Measurements from ENCODE around the gene PCDH17. TPM values are rescaled to one million over a fixed set of nuclear protein-coding genes. Genes with fewer than 3 reads are reported as not detected.

PCDH17 gene
- total and polyA plus RNA-seq, 2 experiments from 2014 or later = 3.2 to 10.3 TPM

- 9% methylated on average over 3 of the region's 3 CpGs for WGBS (ENCODE audit: low lambda C conversion rate, missing lambda C conversion rate)
- TF ChIP-seq EZH2 (IDR thresholded peaks at IDR 0.05; ENCODE audit: borderline replicate concordance) (no peak), CTCF (IDR thresholded peaks at IDR 0.05; ENCODE audit: poor library complexity) (peak; percentile 71)
- peaks cover 9% of the 10 kb centered on the region for H3K27me3 ChIP-seq
Measured at GRCh38 chr13:57627663-57628062, 3.9 kb upstream of the PCDH17 start.

GRCh38 chr13:57629391-57629804 lies 2.1 kb upstream of the PCDH17 start:
- peaks cover 26% of the 10 kb centered on the region for H3K27me3 ChIP-seq

More at GRCh38 chr13:57627663-57628062, 3.9 kb upstream of the PCDH17 start:
- H3K4me2 ChIP-seq = no peak overlapping the region
- H3K9me3 ChIP-seq (ENCODE audit: low read depth) = no peaks in the 10 kb centered on the region
- no peaks in the 10 kb centered on the region for H3K36me3 ChIP-seq (replicated peaks; ENCODE audit: insufficient read depth, low read depth)
- no peak overlapping the region for H3K4me3 ChIP-seq
- no peaks in the 10 kb centered on the region for H4K20me1 ChIP-seq (ENCODE audit: insufficient read depth, poor library complexity, severe bottlenecking)
- no peaks in the 10 kb centered on the region for H3K9me2 ChIP-seq (replicated peaks; ENCODE audit: insufficient read depth)
- peak; percentile 55 for DNase-seq (ENCODE audit: low spot score)
- no peaks in the 10 kb centered on the region for H3K4me1 ChIP-seq (ENCODE audit: insufficient read depth)
- no peak overlapping the region for H2AFZ ChIP-seq
- H3K27ac ChIP-seq = no peak overlapping the region
- H3K79me2 ChIP-seq = peaks cover 2% of the 10 kb centered on the region

GRCh38 chr13:57629821-57630235 lies 1.7 kb upstream of the PCDH17 start:
- H3K9me3 ChIP-seq (ENCODE audit: low read depth) = no peaks in the 10 kb centered on the region
- H3K27ac ChIP-seq = no peak overlapping the region
- peaks cover 4% of the 10 kb centered on the region for H3K79me2 ChIP-seq
- H3K36me3 ChIP-seq (replicated peaks; ENCODE audit: insufficient read depth, low read depth) = no peaks in the 10 kb centered on the region
- peaks cover 11% of the 10 kb centered on the region for H3K4me1 ChIP-seq (ENCODE audit: insufficient read depth)
- peak overlapping the region; percentile 94 for H3K4me2 ChIP-seq
- DNase-seq (ENCODE audit: low spot score) = peak; percentile 94
- peaks cover 26% of the 10 kb centered on the region for H3K27me3 ChIP-seq
- peak overlapping the region; percentile 80 for H3K4me3 ChIP-seq
- no peaks in the 10 kb centered on the region for H4K20me1 ChIP-seq (ENCODE audit: insufficient read depth, poor library complexity, severe bottlenecking)
- TF ChIP-seq EZH2 (IDR thresholded peaks at IDR 0.05; ENCODE audit: borderline replicate concordance) (no peak), CTCF (IDR thresholded peaks at IDR 0.05; ENCODE audit: poor library complexity) (no peak), EZH2phosphoT487 (IDR thresholded peaks at IDR 0.05; ENCODE audit: low read depth, severe bottlenecking, unreplicated experiment) (no peak)
- H2AFZ ChIP-seq = peak overlapping the region; percentile 73
- WGBS (ENCODE audit: low lambda C conversion rate, missing lambda C conversion rate) = 1% methylated on average over 34 of the region's 34 CpGs
- no peaks in the 10 kb centered on the region for H3K9me2 ChIP-seq (replicated peaks; ENCODE audit: insufficient read depth)

More at GRCh38 chr13:57629391-57629804, 2.1 kb upstream of the PCDH17 start:
- H2AFZ ChIP-seq = peak overlapping the region; percentile 18
- no peak overlapping the region for H3K27ac ChIP-seq
- TF ChIP-seq EZH2 (IDR thresholded peaks at IDR 0.05; ENCODE audit: borderline replicate concordance) (no peak), CTCF (IDR thresholded peaks at IDR 0.05; ENCODE audit: poor library complexity) (peak; percentile 9)
- H3K9me2 ChIP-seq (replicated peaks; ENCODE audit: insufficient read depth) = no peaks in the 10 kb centered on the region
- DNase-seq (ENCODE audit: low spot score) = peak; percentile 34
- peak overlapping the region; percentile 94 for H3K4me2 ChIP-seq
- H3K9me3 ChIP-seq (ENCODE audit: low read depth) = no peaks in the 10 kb centered on the region
- H3K36me3 ChIP-seq (replicated peaks; ENCODE audit: insufficient read depth, low read depth) = no peaks in the 10 kb centered on the region
- no peaks in the 10 kb centered on the region for H4K20me1 ChIP-seq (ENCODE audit: insufficient read depth, poor library complexity, severe bottlenecking)
- H3K4me1 ChIP-seq (ENCODE audit: insufficient read depth) = peaks cover 11% of the 10 kb centered on the region
- peak overlapping the region; percentile 80 for H3K4me3 ChIP-seq
- peaks cover 4% of the 10 kb centered on the region for H3K79me2 ChIP-seq
- 2% methylated on average over 29 of the region's 29 CpGs for WGBS (ENCODE audit: low lambda C conversion rate, missing lambda C conversion rate)
